GM21619 (cell line): ENCODE results near the gene LYPD8.

ENCODE experiments used
- ATAC-seq: cut with Tn5 transposase; IDR thresholded peaks from one replicate; pipeline ENCODE4 v1.9.1; 2021; ENCODE audit not compliant: unreplicated experiment

Gene LYPD8

DNA sequence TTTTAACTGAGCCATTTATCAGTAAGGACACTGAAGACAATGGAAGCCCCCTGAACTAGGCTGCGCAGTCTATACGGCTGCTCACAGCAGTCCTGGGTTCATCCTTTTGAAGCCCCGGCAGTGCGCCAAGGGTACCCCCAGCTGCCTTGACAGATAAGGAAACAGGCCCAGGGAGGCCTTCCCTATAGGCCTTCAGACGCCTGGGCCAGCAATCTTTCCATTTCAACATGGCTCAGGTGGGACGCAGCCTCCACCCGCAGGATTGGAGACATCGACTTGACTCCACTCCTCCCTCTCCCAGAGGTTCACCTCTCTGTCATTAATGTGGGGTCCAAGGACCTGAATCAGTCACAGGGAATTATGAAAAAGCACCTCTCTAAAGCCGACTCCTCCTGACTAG is 2.8 kb upstream of the LYPD8 start:
- ATAC-seq, result no peak

DNA sequence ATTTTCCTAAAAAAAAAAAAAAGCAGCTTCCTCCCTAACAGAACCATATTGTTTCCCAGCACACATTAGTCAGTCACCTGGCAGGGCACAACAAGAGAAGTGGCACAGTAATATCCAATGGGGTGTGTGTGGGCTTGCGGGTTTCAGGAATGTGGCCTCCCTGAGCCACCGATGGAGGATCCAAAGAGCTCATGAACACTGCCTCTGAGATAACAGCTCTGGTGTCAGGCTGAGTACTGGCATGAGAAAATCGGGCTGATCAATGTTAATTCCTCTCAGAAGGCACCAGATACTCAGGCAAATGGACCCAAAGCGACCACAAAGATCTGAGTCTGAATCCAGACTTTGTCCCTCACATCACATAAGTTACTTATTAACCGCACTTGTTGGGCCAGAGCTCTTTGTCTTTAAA is 2.2 kb upstream of the LYPD8 start:
- no peak for ATAC-seq

DNA sequence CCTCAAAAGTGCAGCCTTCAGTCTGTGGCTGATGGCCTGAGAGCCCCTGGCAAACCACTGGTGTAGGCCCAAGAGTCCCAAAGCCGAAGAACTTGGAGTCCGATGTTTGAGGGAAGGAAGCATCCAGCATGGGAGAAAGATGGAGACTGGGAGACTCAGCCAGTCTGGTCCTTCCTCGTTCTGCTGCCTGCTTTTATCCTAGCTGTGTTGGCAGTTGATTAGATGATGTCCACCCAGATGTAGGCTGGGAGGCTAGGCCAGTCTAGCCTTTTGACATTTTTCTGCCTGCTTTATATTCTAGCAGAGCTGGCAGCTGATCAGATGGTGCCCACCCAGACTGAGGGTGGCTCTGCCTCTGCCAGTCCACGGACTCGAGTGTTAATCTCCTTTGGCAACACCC is 1.1 kb upstream of the LYPD8 start:
- no peak for ATAC-seq

DNA sequence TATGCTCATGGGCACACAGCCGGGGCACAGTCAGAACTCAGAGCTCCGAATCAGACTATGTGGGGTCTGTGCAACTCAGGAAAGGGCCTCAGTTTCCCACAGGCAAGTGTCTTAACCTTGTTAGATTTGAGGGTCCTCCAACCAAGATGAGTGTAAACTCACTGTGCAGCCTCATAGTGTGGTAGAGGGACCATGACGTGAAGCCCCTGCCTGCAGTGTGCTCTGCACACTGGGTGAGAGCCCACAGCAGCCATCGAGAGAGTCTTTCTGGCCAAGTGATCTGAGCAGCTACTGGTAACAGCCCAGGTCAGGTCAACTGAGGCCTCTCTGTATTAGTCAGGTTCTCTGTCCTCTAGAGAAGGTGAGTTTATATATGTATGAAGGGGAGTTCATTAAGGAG is 592 bp upstream of the LYPD8 start:
- no peak for ATAC-seq

DNA sequence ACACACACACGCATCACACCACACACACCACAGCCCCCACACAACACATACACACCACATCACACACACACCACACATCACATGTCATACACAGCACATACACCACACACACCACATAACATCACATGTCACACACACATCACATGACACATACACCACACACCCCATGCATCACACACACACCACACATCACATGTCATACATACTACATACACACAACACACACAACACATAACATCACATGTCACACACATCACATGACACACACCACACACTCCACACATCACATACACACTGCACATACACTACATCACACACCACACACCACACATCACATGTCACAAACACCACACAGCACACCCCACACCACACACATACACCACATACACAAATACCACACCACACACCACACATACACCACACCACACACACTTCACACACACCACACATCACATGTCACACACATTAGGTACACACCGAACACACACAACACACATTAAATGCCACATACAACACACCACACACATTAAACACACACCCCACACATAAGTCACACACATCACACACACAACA is 1.8 kb downstream of the LYPD8 start:
- no peak for ATAC-seq

DNA sequence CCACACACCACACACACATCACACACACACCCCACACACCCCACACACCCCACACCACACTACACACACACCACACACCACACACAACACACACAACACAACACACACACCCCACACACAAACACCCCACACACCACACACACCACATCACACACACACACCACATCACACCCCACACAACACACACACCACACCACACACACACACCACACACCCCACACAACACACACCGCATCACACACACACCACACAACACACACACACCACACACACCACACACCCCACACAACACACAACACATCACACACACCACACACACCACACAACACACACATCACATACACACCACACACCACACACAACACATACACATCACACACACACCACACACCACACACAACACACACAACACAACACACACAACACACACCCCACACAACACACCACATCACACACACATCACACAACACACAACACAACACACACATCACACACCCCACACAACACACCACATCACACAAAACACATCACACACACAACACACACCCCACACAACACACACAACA is 2.4 kb downstream of the LYPD8 start:
- no peak for ATAC-seq

DNA sequence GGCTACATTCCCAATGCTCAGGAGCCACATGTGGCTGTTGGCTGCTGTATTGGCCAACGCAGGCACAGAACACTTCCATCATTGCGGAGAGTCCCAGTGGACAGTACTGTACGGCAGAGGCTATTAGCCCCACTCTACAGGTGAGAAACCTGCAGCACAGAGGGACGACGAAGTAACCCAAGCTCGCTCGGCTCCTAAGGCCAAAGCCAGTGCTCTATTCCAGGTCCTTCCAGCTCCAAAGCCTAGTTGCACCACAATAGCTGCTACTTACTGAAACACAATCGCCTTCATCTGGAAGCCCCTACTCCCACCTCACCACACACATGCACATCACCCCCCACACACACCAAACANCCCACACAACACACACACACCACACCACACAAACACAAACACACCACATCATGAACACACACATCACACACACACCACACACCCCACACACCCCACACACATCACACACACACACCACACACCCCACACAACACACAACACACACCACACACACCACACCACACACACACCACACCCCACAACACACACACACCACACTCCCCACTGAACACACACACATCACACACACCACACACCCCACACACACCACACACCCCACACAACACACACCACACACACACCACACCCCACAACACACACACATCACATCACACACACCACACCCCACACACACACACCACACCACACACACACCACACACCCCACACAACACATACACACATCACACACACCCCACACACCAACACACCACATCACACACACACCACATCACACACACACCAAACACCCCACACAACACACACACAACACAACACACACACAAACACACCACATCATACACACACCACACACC is 3.2 kb downstream of the LYPD8 start:
- ATAC-seq, result no peak

DNA sequence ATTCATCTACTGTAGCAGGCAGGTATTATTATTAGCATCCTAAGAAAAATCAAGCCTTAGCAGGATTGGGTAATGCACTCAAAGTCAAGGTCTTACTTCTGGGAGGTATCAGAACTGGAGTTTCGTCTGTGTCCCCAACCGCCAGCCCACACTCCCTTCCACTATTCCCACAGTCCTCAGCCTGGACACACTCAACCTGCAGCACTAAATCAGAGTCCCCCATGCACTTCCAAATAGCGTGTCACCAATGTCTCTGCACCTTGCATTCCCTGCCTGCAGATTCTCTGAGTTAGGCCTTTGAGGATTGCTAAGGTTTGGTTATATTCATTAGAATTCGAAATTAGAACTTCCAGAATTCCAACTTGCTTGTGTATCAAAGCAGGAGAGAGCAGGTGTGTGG is 3.9 kb downstream of the LYPD8 start:
- ATAC-seq, result no peak

DNA sequence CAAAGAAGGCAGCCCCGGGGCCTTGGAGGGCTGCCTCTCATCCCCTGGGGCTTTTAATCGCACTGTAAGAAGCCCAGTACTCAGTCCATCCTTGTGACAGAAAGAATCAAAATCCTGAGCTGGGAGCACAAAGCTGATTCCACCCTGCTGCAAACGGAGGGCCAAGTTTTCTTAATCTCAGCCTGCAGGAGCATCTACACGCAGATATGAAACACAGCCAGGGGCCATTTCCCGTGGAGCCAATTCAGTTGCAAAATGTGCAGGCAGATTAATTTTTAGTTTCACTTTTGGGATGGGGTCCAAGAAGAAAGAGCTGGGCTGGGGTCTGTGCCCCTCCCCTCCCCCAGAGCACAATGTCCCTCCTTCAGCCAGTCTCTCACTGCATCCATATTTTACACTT is 4.4 kb downstream of the LYPD8 start:
- no peak for ATAC-seq

DNA sequence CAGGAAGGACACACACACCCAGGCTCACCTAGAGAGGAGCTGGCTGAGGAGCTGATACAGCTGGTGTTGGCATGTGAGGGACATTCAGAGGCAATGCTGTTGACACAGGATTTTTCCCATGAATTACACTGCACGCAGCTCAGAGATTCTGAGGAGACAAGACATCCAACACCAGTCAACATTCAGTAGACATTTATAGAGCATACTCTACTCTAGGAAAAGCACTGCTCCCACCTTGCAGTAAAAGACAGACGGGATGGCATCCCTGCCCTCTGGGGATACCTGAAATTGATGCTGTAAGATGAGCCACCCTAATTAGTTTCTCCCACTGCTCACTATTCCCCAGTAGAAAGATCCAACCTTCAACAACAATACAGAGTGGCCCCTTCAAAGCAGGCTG is 5.1 kb downstream of the LYPD8 start:
- no peak for ATAC-seq

DNA sequence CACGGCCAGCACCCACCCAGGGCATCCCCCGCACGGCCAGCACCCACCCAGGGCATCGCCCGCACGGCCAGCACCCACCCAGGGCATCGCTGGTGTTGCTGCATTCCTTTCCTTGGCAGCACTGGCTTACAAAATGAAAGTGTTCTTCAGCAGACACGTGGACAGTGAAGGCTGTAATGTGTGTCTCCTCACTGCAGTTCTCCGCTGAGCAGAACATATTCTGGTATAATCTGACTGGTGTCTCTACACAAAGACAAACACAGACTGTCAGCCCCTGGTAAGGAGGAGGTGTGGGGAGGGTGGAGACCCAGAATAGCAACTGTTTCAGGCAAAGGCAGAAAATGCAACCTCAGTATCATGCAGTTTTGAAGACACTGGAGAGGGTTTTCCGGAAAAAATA is 7.3 kb downstream of the LYPD8 start:
- no peak for ATAC-seq

DNA sequence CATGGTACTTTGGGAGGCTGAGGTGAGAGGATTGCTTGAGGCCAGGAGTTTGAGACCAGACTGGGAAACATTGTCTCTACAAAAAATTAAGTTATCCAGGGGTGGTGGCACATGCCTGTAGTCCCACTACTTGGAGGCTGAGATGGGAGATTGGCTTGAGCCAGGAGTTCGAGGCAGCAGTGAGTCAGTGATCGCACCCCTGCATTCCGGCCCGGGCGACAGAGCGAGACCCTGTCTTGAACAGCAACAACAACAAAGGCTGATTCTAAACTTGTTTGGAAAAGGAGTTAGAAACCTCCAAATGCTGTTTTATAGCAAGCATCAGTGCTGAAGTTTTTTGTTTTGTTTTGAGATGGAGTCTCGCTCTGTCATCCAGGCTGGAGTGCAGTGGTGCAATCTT is 14.7 kb downstream of the LYPD8 start:
- ATAC-seq, result no peak

DNA sequence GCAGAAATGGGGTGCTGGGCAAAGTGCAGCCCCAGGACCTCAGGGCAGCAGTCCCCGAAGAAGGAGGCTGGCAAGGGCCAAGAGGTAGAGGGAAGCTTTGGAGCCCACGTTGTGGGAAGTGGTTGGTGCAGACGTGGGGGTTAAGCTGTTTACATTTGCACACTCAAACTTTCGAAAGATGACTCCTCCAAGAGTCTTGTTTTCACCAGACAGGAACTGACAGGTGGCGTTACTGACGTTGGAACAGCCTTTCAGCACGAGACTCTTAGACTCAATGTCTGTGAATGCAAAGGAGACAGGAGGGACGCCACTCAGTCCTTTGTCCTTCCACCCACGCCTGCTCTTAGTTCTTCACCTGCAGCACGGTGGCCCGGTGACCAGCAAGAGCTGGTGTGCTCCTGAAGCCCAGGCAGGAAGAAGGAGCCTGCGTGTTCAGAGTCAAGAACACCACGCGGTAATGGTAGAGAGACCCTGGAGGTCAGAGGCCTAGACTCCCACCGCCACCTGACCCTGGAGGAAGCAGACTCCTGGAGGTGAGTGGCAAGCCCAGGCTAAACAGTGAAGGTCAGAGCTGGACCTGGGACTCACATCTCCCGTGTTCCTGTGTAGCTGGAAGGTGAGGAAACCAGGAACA is 15.9 kb downstream of the LYPD8 start:
- ATAC-seq, result no peak

DNA sequence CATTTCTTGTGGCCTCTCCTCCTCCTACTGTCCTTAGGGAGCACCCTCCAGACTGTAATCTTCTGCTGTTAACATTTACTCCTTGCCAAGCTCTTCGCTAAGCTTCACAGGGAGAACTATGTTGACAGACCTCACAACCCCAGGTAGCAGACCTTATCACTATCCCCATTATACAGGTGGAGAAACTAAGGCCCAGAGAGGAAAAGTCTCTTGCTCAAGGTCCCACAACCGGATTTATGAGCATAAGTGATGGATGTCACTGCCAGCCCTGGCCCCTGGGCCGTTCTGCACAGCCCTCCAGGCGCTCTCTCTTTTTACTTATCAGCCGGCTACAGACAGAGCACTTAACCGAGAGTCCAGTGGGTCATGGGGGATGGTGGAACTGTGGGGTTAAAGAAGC is 18.1 kb downstream of the LYPD8 start:
- no peak for ATAC-seq

DNA sequence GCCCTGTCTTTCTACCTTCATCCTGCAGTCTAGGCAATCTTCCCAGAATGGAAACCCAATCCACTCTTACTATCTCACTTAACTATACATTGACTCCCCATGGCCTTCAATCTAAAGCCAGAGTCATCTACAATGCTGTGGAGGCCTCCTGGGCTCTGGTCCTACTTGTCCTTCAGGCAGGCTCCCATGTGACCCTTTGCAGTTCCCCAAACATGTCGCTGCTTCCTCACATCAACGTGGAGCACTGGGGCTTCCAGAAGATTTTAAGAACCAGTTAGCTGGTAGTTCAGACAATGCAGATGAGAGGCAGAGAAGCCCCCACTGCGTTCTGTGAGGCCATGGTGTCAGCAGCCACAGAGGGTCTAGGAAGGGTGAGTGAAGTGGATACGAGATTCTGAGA is 18.6 kb downstream of the LYPD8 start:
- no peak for ATAC-seq

DNA sequence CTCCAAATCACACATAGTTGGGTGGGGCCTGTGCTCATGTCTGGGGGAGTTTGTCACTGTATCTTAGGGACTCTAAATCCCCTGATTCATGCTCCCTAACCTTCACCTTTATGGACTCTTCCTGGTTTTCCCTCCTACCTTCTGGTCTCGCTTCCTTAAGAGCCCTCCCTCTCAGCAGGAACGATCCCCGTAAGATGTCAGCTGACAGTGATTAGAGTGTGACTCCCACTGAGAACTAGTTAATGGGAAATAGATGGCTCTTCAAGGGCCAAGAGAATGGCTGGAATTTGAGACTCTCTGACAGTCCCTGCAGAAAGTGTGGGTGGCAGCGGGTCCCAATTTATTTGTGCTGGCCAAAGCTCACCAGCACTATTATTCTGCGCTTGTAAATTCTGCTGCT is 22.0 kb downstream of the LYPD8 start:
- no peak for ATAC-seq

DNA sequence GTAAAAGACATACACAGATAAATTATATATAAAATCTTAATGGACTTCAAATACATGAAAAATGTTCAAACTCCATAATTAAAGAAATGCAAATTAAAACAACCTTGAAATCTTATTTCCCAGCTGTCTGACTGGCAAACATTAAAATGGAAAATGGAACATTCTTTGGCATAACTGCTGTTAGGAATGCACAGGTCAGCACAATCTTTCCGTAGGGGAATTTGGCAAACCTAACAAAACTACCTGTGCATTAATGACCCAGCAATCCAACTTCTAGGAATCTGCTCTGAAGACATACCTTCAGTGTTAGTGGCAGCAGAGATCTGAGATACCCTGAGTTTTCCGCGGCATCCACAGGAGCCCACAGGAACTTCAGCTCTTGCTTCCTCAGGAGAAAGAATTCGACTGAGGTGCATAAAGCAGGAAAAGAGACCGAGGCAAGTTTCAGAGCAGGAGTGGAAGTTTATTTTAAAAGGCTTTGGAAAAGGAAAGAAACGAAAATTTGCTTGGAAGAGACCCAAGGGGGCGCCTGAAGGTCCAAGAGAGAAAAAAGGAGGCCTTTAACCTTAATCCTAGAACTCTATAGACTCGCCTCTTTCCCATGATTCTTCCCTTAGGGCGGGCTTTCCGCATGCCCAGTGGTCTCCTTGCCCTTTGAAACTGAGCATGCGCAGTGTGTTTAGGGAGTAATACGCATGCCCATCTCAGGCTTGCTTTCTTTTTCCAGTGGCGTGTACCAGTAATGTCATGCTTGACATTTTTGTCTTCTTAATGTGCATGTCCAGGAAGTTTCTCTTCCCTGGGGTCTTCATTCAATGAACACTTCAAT is 24.8 kb downstream of the LYPD8 start:
- no peak for ATAC-seq

DNA sequence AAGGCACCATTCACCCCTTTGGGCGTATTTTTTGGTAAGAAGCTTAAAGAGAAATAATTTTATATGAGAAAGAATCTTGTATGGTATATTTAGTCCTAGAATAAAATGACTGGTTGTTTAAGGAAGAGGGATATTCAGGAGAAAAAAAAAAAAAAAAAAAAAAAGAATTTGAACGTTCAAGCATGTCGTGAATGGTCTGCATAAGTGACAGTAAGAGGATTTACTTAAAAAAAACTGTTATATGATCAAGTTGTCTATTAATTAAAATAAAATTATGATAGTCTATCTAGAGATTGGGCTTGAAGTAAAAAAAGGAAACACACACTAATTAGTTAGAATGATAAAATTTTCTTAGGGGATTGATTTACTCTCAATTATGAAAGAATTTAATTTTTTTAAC is 41.3 kb downstream of the LYPD8 start:
- no peak for ATAC-seq

DNA sequence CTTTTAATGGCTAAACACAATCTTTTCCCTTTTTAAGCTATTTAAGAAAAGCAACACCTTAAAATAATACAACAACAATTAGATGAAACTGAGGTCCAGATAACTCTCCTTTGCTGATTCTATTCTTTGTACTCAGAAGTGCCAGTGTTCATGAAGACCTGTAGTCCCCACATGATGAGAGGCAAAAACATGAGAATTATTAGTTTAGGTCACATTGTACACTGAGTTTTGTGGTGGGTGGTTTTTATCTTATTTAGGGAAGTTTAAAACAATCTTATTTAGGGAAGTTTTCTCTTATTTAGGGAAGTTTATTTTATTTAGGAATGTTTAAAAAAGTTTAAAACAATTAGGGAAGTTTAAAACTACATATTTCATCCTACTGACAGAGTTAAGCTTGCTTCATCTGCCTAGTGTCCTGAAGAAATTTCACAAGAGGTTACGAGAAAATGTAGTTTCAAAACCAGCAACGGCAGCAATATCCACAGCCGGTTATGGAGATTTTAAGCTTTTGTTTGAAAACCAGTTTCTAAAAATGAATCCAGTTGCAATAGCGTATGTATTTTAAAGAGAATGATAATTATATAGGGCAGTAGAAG is 45.2 kb downstream of the LYPD8 start:
- no peak for ATAC-seq

DNA sequence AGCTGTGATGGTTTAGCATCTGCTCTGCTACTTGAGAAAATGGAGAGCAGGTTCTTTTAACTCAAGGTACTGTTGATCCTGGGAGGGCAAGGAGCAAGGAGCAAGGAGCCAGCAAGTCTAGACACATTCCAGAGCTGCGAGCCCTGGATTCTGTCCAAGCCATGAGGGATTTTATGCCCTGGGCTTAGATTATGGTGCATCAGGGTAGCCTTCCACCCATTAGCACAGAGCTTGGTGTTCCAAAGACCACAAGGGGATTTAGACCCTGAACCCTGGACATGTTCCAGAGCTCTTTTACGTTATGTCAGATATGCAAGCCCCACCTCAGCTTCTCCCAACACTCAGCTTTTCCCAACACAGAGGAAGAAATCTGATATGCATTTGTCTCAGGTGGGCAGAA is 51.0 kb downstream of the LYPD8 start:
- no peak for ATAC-seq

DNA sequence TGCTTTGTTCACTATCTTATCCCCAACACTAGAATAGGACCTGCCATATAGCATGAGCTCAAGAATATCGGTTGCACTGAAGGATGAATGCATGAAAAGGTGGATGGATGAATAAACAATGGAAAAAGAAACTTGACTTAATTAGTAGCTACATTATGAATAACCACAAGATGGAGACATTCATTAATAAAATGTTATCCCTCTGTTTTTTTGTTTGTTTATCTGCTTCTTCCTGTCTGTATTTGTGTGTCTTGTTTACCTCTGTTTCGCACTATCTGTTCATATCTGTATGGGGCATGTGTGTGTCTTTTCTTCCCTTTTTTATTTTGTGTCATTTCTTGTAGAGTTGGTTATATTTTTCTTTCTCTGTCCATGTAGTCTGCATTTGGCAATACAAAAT is 51.9 kb downstream of the LYPD8 start:
- ATAC-seq, result no peak
